Vagina (tissue), 2 donors: ENCODE results near the gene LY86. TPM values are rescaled to one million over a fixed set of nuclear protein-coding genes. Genes with fewer than 3 reads are reported as not detected.

Experiments used
- DNase-seq, 2 donors: peaks; one replicate each; pipeline ENCODE4 v3.0.0-alpha.2; 2017; ENCODE audit errors: extremely low spot score in 2 of 2
- H3K27ac ChIP-seq: fragments of 200-600 bp; sonication (generic); one replicate; pipeline ENCODE4 v1.5.1; 2019
- H3K27me3 ChIP-seq: fragments of 200-600 bp; sonication (generic); one replicate; pipeline ENCODE4 v1.5.1; 2019
- H3K36me3 ChIP-seq, 2 donors: fragments of 200-600 bp; sonication (generic); one replicate each; pipeline ENCODE4 v1.5.1; 2017 to 2019
- H3K4me1 ChIP-seq: fragments of 200-600 bp; sonication (generic); one replicate; pipeline ENCODE4 v1.5.1; 2019
- H3K4me3 ChIP-seq, 2 donors: fragments of 200-600 bp; sonication (generic); 1 replicate in 1 of 2; 2 replicates in 1 of 2; pipeline ENCODE4 v1.5.1; 2016 to 2019
- H3K9me3 ChIP-seq: fragments of 200-600 bp; sonication (generic); one replicate; pipeline ENCODE4 v1.5.1; 2019
- CTCF ChIP-seq, 3 experiments: fragments of 450-650 bp in 2 of 3; fragments of 200-600 bp in 1 of 3; sonication (generic) in 1 of 3; IDR thresholded peaks; one replicate each; pipeline ENCODE4 v1.5.1; 2017 to 2019; ENCODE audit warnings: antibody characterized with exemption in 3 of 3, mild to moderate bottlenecking in 2 of 3, moderate library complexity in 2 of 3
- POLR2A ChIP-seq, 2 donors: fragments of 450-650 bp; IDR thresholded peaks; one replicate each; pipeline ENCODE4 v1.6.1; 2017; ENCODE audit warnings: antibody characterized with exemption in 2 of 2, mild to moderate bottlenecking in 2 of 2, moderate library complexity in 2 of 2
- POLR2AphosphoS5 ChIP-seq, 2 donors: sonication (generic); formaldehyde crosslinking; IDR thresholded peaks; one replicate each; pipeline ENCODE4 v1.9.0; 2017; ENCODE audit warnings: antibody characterized with exemption in 2 of 2, mild to moderate bottlenecking in 2 of 2, low read depth in 1 of 2; ENCODE audit not compliant: insufficient read depth in 1 of 2
- intact Hi-C: fragments of 100-400 bp; cut with DNase I; formaldehyde crosslinking; loops from one replicate; pipeline ENCODE4 v1.15.1; 2023
- total RNA-seq: library from RNA; depleted of rRNA; stranded (reverse); fragments of >200 nt; gene quantifications from one replicate; pipeline ENCODE4 v1.2.3, GENCODE V29; 2016

The LY86 gene
- total RNA-seq, 1 donor from 2014 or later, result 4.9 TPM

GRCh38 chr6:6570929-6571671 lies 17.4 kb upstream of the LY86 start:
- Histone ChIP-seq H3K4me1 (no peaks in the 10 kb centered on the region), H3K27me3 (no peaks in the 10 kb centered on the region), H3K27ac (no peak overlapping the region), H3K36me3 (no peaks in the 10 kb centered on the region), H3K9me3 (no peaks in the 10 kb centered on the region), H3K4me3 (no peak overlapping the region)
- intact Hi-C loops, result no loop called here
- no peak for TF ChIP-seq POLR2AphosphoS5 (IDR thresholded peaks at IDR 0.05; ENCODE audit: insufficient read depth in 1 of 2, low read depth in 1 of 2)
- DNase-seq, result no peak

GRCh38 chr6:6575143-6575542 lies 13.4 kb upstream of the LY86 start:
- H3K4me1 ChIP-seq, result no peaks in the 10 kb centered on the region
- no peaks in the 10 kb centered on the region for H3K27me3 ChIP-seq
- intact Hi-C loops, result no loop called here
- no peaks in the 10 kb centered on the region for H3K36me3 ChIP-seq
- H3K4me3 ChIP-seq, result no peak overlapping the region
- no peak overlapping the region for H3K27ac ChIP-seq
- DNase-seq, result no peak
- no peak for TF ChIP-seq POLR2A (IDR thresholded peaks at IDR 0.05)
- no peak for TF ChIP-seq POLR2AphosphoS5 (IDR thresholded peaks at IDR 0.05; ENCODE audit: insufficient read depth in 1 of 2, low read depth in 1 of 2)
- no peak for TF ChIP-seq CTCF (IDR thresholded peaks at IDR 0.05)
- no peaks in the 10 kb centered on the region for H3K9me3 ChIP-seq

GRCh38 chr6:6577735-6578134 lies 10.8 kb upstream of the LY86 start:
- Histone ChIP-seq H3K9me3 (no peaks in the 10 kb centered on the region), H3K27ac (no peak overlapping the region), H3K27me3 (no peaks in the 10 kb centered on the region), H3K4me3 (no peak overlapping the region), H3K36me3 (no peaks in the 10 kb centered on the region), H3K4me1 (no peaks in the 10 kb centered on the region)
- DNase-seq, result no peak
- TF ChIP-seq POLR2A (IDR thresholded peaks at IDR 0.05) (no peak), CTCF (IDR thresholded peaks at IDR 0.05) (no peak)
- intact Hi-C loops, result no loop called here

GRCh38 chr6:6579281-6579680 lies 9.2 kb upstream of the LY86 start:
- DNase-seq, result no peak
- H3K36me3 ChIP-seq, result no peaks in the 10 kb centered on the region
- H3K27ac ChIP-seq, result no peak overlapping the region
- TF ChIP-seq POLR2A (IDR thresholded peaks at IDR 0.05) (no peak), CTCF (IDR thresholded peaks at IDR 0.05) (no peak), POLR2AphosphoS5 (IDR thresholded peaks at IDR 0.05; ENCODE audit: insufficient read depth in 1 of 2, low read depth in 1 of 2) (no peak)
- intact Hi-C loops, result no loop called here
- H3K27me3 ChIP-seq, result no peaks in the 10 kb centered on the region
- H3K9me3 ChIP-seq, result no peaks in the 10 kb centered on the region
- H3K4me3 ChIP-seq, result no peak overlapping the region
- no peaks in the 10 kb centered on the region for H3K4me1 ChIP-seq

- TF ChIP-seq POLR2AphosphoS5 (IDR thresholded peaks at IDR 0.05; ENCODE audit: insufficient read depth in 1 of 2, low read depth in 1 of 2) (no peak), POLR2A (IDR thresholded peaks at IDR 0.05) (no peak), CTCF (IDR thresholded peaks at IDR 0.05) (no peak)
- intact Hi-C loops, result no loop called here
- Histone ChIP-seq H3K9me3 (no peaks in the 10 kb centered on the region), H3K27me3 (no peaks in the 10 kb centered on the region), H3K36me3 (no peaks in the 10 kb centered on the region), H3K27ac (no peak overlapping the region), H3K4me3 (no peak overlapping the region), H3K4me1 (no peaks in the 10 kb centered on the region)
- no peak for DNase-seq
These were observed 8.2 kb upstream of the LY86 start for GRCh38 chr6:6580225-6580856.
